Activated CD4-positive, alpha-beta T cell treated with anti-CD3 and anti-CD28 coated beads, Interleukin-2, amount 10 ng/mL, durations not matched to agents 24 days and 14 days (primary cell): Measurements from ENCODE around the gene SIGLEC12. TPM values are rescaled to one million over a fixed set of nuclear protein-coding genes. Genes with fewer than 3 reads are reported as not detected.
"Not testable (repeated sequence)": the region's sequence is repeated elsewhere in the genome, so short reads cannot be mapped to it uniquely, and the experiment has no call there.

Source experiments
- DNase-seq: peaks from one replicate; pipeline ENCODE4 v3.0.0; 2022
- H3K27ac Mint-ChIP-seq: one replicate; pipeline ENCODE4 v1.8.0; 2022; ENCODE audit warnings: mild to moderate bottlenecking, mixed read lengths
- H3K27me3 Mint-ChIP-seq: one replicate; pipeline ENCODE4 v1.8.0; 2022; ENCODE audit warnings: mixed read lengths
- H3K36me3 Mint-ChIP-seq: one replicate; pipeline ENCODE4 v1.8.0; 2022; ENCODE audit warnings: low read depth, mild to moderate bottlenecking, mixed read lengths
- H3K4me1 Mint-ChIP-seq: one replicate; pipeline ENCODE4 v1.8.0; 2021; ENCODE audit warnings: mixed read lengths
- H3K4me3 Mint-ChIP-seq: one replicate; pipeline ENCODE4 v1.8.0; 2022; ENCODE audit warnings: mild to moderate bottlenecking, moderate library complexity, mixed read lengths
- H3K9me3 Mint-ChIP-seq: one replicate; pipeline ENCODE4 v1.8.0; 2021; ENCODE audit warnings: mixed read lengths
- intact Hi-C: fragments of 100-400 bp; cut with micrococcal nuclease; formaldehyde crosslinking; loops from one replicate; pipeline ENCODE4 v1.15.1; 2023
- total RNA-seq: library from RNA; stranded (reverse); gene quantifications from 2 replicates; pipeline ENCODE4 v1.2.3, GENCODE V29; 2022

Gene SIGLEC12
- total RNA-seq, 1 donor from 2014 or later, result 0.98 TPM

GRCh38 chr19:51509823-51510660, 8.4 kb upstream of the SIGLEC12 start:
- H3K4me1 Mint-ChIP-seq, result peaks cover 15% of the 10 kb centered on the region
- no peaks in the 10 kb centered on the region for H3K36me3 Mint-ChIP-seq
- peaks cover 25% of the 10 kb centered on the region for H3K27me3 Mint-ChIP-seq
- no peak overlapping the region for H3K27ac Mint-ChIP-seq
- no peaks in the 10 kb centered on the region for H3K9me3 Mint-ChIP-seq
- no peak for DNase-seq
- intact Hi-C loops, result no loop called here
- no peak overlapping the region for H3K4me3 Mint-ChIP-seq

GRCh38 chr19:51508059-51508733, 6.6 kb upstream of the SIGLEC12 start:
- intact Hi-C loops, result no loop called here
- H3K36me3 Mint-ChIP-seq, result no peaks in the 10 kb centered on the region
- peaks cover 18% of the 10 kb centered on the region for H3K4me1 Mint-ChIP-seq
- H3K9me3 Mint-ChIP-seq, result peaks cover 9% of the 10 kb centered on the region
- H3K4me3 Mint-ChIP-seq, result no peak overlapping the region
- H3K27ac Mint-ChIP-seq, result no peak overlapping the region
- DNase-seq, result no peak
- H3K27me3 Mint-ChIP-seq, result peaks cover 17% of the 10 kb centered on the region

DNA sequence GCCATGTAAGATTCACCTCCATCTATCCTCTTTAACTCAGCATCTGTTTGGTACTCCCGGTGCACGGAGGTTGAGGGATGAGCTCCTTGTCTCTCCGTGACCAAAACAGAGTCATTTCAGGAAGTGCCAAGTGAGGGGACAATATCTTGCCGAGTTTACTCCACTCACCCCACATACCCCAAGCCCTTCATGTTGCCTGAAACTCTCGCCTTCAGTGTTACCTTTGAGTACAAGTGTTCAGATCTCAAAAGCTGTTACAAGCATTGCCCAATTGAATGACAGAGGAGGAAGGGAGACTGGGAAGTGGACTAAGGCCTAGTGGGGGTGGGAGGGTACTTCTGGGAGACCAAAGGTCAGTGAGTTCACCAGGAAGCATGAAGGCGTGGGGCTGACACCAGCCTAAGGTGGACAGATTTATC, 6.0 kb upstream of the SIGLEC12 start:
- peaks cover 9% of the 10 kb centered on the region for H3K9me3 Mint-ChIP-seq
- intact Hi-C loops, result no loop called here
- H3K4me3 Mint-ChIP-seq, result no peak overlapping the region
- peaks cover 21% of the 10 kb centered on the region for H3K4me1 Mint-ChIP-seq
- DNase-seq, result no peak
- H3K27ac Mint-ChIP-seq, result no peak overlapping the region
- H3K27me3 Mint-ChIP-seq, result peaks cover 12% of the 10 kb centered on the region
- H3K36me3 Mint-ChIP-seq, result no peaks in the 10 kb centered on the region

- H3K27me3 Mint-ChIP-seq, result peaks cover 7% of the 10 kb centered on the region
Observed at GRCh38 chr19:51507192-51507591, 5.6 kb upstream of the SIGLEC12 start.

GRCh38 chr19:51505904-51506303, 4.3 kb upstream of the SIGLEC12 start:
- peaks cover 9% of the 10 kb centered on the region for H3K9me3 Mint-ChIP-seq
- H3K27me3 Mint-ChIP-seq, result peaks cover 4% of the 10 kb centered on the region
- no peak overlapping the region for H3K4me3 Mint-ChIP-seq
- H3K4me1 Mint-ChIP-seq, result peaks cover 30% of the 10 kb centered on the region
- intact Hi-C loops, result no loop called here
- no peak overlapping the region for H3K27ac Mint-ChIP-seq
- no peak for DNase-seq
- no peaks in the 10 kb centered on the region for H3K36me3 Mint-ChIP-seq

More at GRCh38 chr19:51507192-51507591, 5.6 kb upstream of the SIGLEC12 start:
- Mint-ChIP-seq H3K4me1 (peaks cover 22% of the 10 kb centered on the region), H3K36me3 (no peaks in the 10 kb centered on the region), H3K9me3 (peaks cover 9% of the 10 kb centered on the region), H3K27ac (no peak overlapping the region), H3K4me3 (no peak overlapping the region)
- no peak for DNase-seq
- intact Hi-C loops, result no loop called here

DNA sequence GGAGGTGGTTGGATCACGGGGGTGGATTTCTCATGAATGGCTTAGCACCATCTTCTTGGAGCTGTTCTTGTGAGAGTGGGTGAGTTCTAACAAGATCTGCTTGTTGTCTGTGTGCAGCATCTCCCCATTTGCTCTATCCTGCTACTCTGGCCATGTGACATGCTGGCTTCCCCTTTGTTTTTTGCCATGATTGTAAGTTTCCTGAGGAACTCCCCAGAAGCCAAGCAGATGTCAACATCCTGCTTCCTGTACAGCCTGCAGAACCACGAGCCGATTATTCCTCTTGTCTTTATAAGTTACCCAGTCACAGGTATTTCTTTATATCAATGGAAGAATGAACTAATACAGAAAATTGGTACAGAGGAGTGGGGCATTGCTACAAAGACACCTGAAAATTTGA, 2.3 kb upstream of the SIGLEC12 start:
- Mint-ChIP-seq H3K27me3 (peaks cover 4% of the 10 kb centered on the region), H3K4me3 (no peak overlapping the region), H3K36me3 (no peaks in the 10 kb centered on the region), H3K4me1 (peaks cover 31% of the 10 kb centered on the region), H3K9me3 (peaks cover 9% of the 10 kb centered on the region), H3K27ac (peak overlapping the region; percentile 15)
- no peak for DNase-seq
- intact Hi-C loops, result no loop called here

DNA sequence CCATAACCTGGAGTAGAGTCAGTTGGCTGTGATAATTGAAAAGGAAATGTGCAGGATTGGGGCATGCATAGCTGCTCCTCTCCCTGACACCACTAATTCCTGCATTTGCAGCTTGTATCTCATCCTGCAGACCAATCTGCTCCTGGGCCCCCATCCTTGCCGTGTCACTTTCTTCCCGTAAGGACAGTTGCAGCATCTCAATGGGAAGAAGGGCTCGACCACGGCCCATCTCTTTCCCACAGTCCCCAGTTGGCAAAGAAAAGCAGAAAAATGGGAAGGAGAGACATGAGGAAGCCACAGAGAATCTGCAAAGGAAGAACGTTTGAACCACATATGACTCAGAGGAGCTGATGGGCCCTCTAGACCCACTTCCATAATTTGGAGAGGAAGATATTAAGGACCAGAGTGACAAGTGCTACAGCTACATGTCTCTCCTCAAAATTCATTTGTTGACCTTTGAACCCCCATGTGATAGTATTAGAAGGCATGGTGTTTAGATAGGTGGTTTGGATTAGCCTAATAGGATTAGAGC, 1.8 kb upstream of the SIGLEC12 start:
- Mint-ChIP-seq H3K27ac (no peak overlapping the region), H3K27me3 (peaks cover 4% of the 10 kb centered on the region), H3K9me3 (peaks cover 9% of the 10 kb centered on the region), H3K4me3 (no peak overlapping the region), H3K4me1 (peaks cover 31% of the 10 kb centered on the region), H3K36me3 (no peaks in the 10 kb centered on the region)
- no peak for DNase-seq
- intact Hi-C loops, result no loop called here

DNA sequence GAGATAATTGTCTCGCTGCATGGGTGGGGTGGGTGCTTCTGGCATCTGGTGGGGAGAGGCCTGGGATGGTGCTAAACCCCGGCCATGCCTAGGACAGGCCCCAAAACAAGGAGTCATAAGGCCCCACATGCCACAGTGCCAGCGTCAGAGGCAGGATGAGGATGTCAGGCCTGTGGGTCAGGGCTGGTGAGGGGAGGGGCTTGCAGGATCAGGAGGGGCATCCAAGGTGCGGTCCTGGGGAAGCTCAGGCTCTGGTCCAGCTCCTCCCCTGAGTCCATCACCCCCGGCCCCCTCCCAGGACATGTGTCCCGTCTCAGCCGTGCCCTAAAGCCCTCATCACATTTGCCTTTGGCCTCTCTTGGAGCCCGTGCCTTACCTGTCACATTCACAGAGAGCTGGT, 669 bp downstream of the SIGLEC12 start:
- peak overlapping the region; percentile 78 for H3K4me3 Mint-ChIP-seq
- H3K36me3 Mint-ChIP-seq, DNase-seq, H3K27me3 Mint-ChIP-seq, H3K9me3 Mint-ChIP-seq, intact Hi-C loops: not testable (repeated sequence)
- H3K27ac Mint-ChIP-seq, result peak overlapping the region; percentile 43
- peaks cover 26% of the 10 kb centered on the region for H3K4me1 Mint-ChIP-seq

- DNase-seq, result no peak
- no peak overlapping the region for H3K4me3 Mint-ChIP-seq
- peaks cover 10% of the 10 kb centered on the region for H3K9me3 Mint-ChIP-seq
- intact Hi-C loops, result no loop called here
- H3K27ac Mint-ChIP-seq, result no peak overlapping the region
- peaks cover 26% of the 10 kb centered on the region for H3K4me1 Mint-ChIP-seq
- H3K27me3 Mint-ChIP-seq, result peaks cover 2% of the 10 kb centered on the region
- H3K36me3 Mint-ChIP-seq, result no peaks in the 10 kb centered on the region
Observed at GRCh38 chr19:51497666-51498065, 3.9 kb downstream of the SIGLEC12 start.

GRCh38 chr19:51493776-51494175, 7.8 kb downstream of the SIGLEC12 start:
- DNase-seq, result no peak
- peaks cover 2% of the 10 kb centered on the region for H3K36me3 Mint-ChIP-seq
- H3K9me3 Mint-ChIP-seq, result peaks cover 23% of the 10 kb centered on the region
- no peak overlapping the region for H3K4me3 Mint-ChIP-seq
- peak overlapping the region; percentile 1 for H3K27ac Mint-ChIP-seq
- intact Hi-C loops, result no loop called here
- H3K4me1 Mint-ChIP-seq, result peaks cover 15% of the 10 kb centered on the region
- peaks cover 2% of the 10 kb centered on the region for H3K27me3 Mint-ChIP-seq

DNA sequence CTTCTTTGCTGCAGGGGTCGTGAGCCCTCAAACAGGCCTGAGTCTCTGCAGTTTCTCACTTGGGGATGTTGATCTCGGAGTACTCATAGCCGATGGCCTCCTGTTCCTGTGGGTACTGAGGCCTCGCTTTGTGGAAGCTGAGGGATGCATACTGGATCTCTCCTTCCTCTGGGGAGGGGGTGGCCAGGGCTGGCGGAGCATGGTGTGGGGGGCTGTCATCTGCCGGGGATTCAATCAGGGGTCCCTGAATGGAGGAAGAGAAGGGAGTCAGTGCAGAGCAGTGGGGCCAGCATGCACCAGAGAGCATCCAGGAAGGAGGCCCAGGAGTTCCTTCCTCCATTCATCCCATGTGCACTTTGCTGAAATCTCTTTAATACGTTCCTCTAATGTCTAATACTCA, 10.0 kb downstream of the SIGLEC12 start:
- Mint-ChIP-seq H3K27ac (no peak overlapping the region), H3K4me3 (no peak overlapping the region), H3K27me3 (no peaks in the 10 kb centered on the region), H3K4me1 (peaks cover 21% of the 10 kb centered on the region), H3K9me3 (peaks cover 27% of the 10 kb centered on the region), H3K36me3 (peaks cover 4% of the 10 kb centered on the region)
- DNase-seq, result no peak
- intact Hi-C loops, result no loop called here

DNA sequence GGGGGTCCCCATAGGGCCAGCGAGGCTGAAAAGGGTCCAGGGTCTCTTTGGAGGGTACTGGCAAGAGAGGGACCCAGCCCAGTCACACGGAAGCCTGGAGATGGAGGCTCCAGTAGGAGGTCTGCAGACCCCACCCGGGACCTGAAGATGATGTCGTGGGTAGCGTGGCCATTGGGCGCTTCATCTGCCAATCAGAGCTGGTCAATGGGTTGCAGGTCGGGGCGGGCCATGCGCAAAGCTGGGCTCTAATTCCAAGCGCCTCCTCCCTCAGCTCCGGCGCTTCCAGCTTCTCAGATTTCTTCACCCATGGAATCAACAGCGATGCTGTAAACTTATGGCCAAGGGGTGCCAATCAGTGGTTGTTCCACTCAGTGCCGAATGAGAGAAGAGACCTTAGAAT, 10.9 kb downstream of the SIGLEC12 start:
- peaks cover 4% of the 10 kb centered on the region for H3K36me3 Mint-ChIP-seq
- no peak overlapping the region for H3K27ac Mint-ChIP-seq
- intact Hi-C loops, result no loop called here
- H3K4me1 Mint-ChIP-seq, result peaks cover 21% of the 10 kb centered on the region
- H3K4me3 Mint-ChIP-seq, result no peak overlapping the region
- no peak for DNase-seq
- no peaks in the 10 kb centered on the region for H3K27me3 Mint-ChIP-seq
- H3K9me3 Mint-ChIP-seq, result peaks cover 32% of the 10 kb centered on the region

DNA sequence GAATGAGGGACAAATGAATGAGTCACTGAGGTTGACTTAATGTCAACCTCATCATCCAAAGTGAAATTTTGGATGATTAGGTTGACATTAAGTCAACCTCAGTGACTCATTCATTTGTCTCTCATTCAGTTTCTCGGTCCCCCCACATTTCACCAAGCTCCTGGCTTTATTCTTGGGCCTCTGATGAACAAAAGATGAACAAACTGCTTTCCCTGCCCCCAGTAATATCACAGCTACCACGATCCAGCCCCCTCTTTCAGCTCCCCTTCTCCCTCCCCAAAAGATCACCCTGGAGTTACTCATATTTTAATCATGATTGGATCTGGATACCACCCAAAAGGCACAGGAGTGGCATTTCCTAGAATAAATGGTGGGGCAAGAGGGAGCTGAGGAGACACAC, 12.5 kb downstream of the SIGLEC12 start:
- Mint-ChIP-seq H3K36me3 (peaks cover 4% of the 10 kb centered on the region), H3K4me1 (peaks cover 19% of the 10 kb centered on the region), H3K27me3 (no peaks in the 10 kb centered on the region), H3K9me3 (peaks cover 28% of the 10 kb centered on the region), H3K4me3 (peak overlapping the region; percentile 46), H3K27ac (peak overlapping the region; percentile 83)
- no peak for DNase-seq
- intact Hi-C loops, result loop anchor here (1.0 to 2.0 kb wide), 3 partner anchors 10 to 48 kb away; no protein-coding TSS in a partner anchor

DNA sequence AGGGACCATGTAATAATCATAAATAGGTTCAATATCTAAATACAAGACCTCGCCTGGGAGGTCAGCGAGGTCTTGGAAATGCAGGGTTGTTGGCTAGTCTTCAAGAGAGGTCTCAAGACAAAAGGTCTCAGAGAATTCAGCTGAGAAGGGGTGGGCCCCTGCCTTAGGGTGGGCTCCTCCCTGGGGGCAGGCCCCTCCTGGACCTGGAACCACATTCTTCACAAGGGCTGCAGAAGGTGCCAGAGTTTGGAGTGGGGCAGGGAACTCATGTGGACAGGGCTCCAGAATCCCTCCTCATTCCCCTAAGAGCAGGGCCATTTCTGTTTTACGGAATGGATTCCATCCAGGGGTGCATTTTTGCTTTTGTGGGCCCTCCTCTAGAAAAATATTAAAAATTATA, 13.1 kb downstream of the SIGLEC12 start:
- intact Hi-C loops, result loop anchor here (2.0 kb wide), 1 partner anchor 16 kb away; no protein-coding TSS in a partner anchor
- Mint-ChIP-seq H3K27ac (no peak overlapping the region), H3K36me3 (peaks cover 4% of the 10 kb centered on the region), H3K4me3 (no peak overlapping the region), H3K9me3 (peaks cover 24% of the 10 kb centered on the region), H3K27me3 (no peaks in the 10 kb centered on the region), H3K4me1 (peaks cover 14% of the 10 kb centered on the region)
- no peak for DNase-seq
